Measurements from ENCODE around the gene MC4R. TPM values are rescaled to one million over a fixed set of nuclear protein-coding genes. Genes with fewer than 3 reads are reported as not detected.

MC4R gene
- total RNA-seq, 3 donors from 2014 or later (not counting 1 experiment from before 2014, with no cell fraction given), result not detected

DNA sequence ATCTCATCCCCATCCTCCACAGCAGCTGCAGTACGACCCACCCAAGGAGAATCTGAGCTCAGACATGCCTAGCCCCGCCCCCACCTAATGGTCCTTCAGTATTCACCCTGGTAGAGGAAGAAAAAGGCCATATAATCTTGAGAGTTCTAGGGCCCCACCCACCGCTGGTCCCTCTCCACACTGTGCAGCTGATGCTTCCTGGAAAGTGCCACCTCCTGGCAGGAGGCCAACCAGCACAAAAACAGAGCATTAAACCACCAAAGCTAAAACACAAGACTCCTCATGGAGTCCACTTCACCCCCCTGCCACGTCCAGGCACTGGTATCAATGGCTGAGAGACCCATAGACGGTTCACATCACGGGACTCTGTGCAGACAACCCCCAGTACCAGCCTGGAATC lies 40.7 kb downstream of the MC4R start:
- H3K9me3 Mint-ChIP-seq, result peaks cover 8 to 10% of the 10 kb centered on the region in 2 donors
- no peak for ATAC-seq

DNA sequence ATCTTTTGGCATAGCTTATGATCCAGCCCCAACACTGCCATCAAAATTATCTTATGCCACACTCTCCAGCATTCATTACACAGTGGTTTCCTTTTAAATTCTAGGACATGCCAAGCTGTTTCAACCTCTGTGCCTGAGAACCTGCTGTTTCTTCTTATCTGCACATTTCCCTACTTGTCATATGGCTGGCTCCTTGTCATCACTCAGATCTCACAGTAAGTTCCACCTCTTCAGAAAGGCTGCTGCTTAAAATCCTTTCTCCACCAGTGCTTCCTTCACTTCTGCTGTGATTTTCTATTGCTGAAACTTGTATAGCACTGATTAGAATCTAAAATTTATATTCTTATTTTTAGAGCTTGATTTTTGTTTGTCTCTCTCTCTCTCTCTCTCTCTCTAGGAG lies 43.4 kb downstream of the MC4R start:
- TF ChIP-seq, protein P1, sequence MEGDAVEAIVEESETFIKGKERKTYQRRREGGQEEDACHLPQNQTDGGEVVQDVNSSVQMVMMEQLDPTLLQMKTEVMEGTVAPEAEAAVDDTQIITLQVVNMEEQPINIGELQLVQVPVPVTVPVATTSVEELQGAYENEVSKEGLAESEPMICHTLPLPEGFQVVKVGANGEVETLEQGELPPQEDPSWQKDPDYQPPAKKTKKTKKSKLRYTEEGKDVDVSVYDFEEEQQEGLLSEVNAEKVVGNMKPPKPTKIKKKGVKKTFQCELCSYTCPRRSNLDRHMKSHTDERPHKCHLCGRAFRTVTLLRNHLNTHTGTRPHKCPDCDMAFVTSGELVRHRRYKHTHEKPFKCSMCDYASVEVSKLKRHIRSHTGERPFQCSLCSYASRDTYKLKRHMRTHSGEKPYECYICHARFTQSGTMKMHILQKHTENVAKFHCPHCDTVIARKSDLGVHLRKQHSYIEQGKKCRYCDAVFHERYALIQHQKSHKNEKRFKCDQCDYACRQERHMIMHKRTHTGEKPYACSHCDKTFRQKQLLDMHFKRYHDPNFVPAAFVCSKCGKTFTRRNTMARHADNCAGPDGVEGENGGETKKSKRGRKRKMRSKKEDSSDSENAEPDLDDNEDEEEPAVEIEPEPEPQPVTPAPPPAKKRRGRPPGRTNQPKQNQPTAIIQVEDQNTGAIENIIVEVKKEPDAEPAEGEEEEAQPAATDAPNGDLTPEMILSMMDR (IDR thresholded peaks at IDR 0.05), result no peak

More for the DNA sequence above, 40.7 kb downstream of the MC4R start:
- Histone ChIP-seq H3K4me3 (ENCODE audit: low read length) (no peak overlapping the region), H3K27me3 (ENCODE audit: control insufficient read depth, insufficient read depth, low read length) (no peaks in the 10 kb centered on the region), H3K4me1 (ENCODE audit: control insufficient read depth, insufficient read depth, low read length) (no peaks in the 10 kb centered on the region), H3K9me3 (ENCODE audit: control insufficient read depth, insufficient read depth, low read length) (peaks cover 6% of the 10 kb centered on the region), H3K36me3 (ENCODE audit: control insufficient read depth, insufficient read depth, low read length) (no peaks in the 10 kb centered on the region), H3K27ac (ENCODE audit: low read length) (no peak overlapping the region)
- TF ChIP-seq, protein P1 (IDR thresholded peaks at IDR 0.05), result no peak
- 70% methylated on average over 6 of the region's 6 CpGs for WGBS (ENCODE audit: insufficient coverage)
- DNase-seq, result no peak
- intact Hi-C loops (cut with micrococcal nuclease), result no loop called here
- no peak overlapping the region for H3K4me3 Mint-ChIP-seq
- no peaks in the 10 kb centered on the region for H3K4me1 Mint-ChIP-seq
- H3K27me3 Mint-ChIP-seq (ENCODE audit: low read depth in 2 of 2), result no peaks in the 10 kb centered on the region
- H3K36me3 Mint-ChIP-seq, result no peaks in the 10 kb centered on the region
- H3K27ac Mint-ChIP-seq, result no peak overlapping the region

DNA sequence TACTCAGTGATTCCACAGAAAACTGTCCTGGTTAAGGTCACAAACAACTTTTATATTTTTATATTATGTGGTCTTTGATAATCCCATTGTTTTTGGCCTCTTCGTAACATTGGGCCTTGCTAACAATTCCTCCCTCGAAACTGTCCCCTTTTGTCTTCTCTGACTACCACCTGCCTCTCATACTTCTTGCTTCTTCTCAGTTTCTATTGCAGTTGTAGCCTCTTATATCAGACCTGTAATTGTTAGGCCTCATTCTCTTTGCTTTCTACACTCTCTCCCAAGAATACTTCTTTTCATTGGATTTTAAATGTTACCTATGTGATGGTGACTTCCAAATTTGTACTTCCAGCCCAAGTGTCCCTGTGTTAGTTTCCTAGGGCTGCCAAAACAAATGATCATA lies 44.7 kb downstream of the MC4R start:
- intact Hi-C loops (cut with micrococcal nuclease), result no loop called here
- WGBS (ENCODE audit: insufficient coverage), result 80% methylated on average over 2 of the region's 2 CpGs

More for the DNA sequence above, 43.4 kb downstream of the MC4R start:
- Histone ChIP-seq H3K9me3 (ENCODE audit: control insufficient read depth, insufficient read depth, low read length) (peaks cover 6% of the 10 kb centered on the region), H3K4me3 (ENCODE audit: low read length) (no peak overlapping the region), H3K4me1 (ENCODE audit: control insufficient read depth, insufficient read depth, low read length) (no peaks in the 10 kb centered on the region), H3K27ac (ENCODE audit: low read length) (no peak overlapping the region), H3K36me3 (ENCODE audit: control insufficient read depth, insufficient read depth, low read length) (no peaks in the 10 kb centered on the region), H3K27me3 (ENCODE audit: control insufficient read depth, insufficient read depth, low read length) (no peaks in the 10 kb centered on the region)
- no peaks in the 10 kb centered on the region for H3K27me3 Mint-ChIP-seq (ENCODE audit: low read depth in 2 of 2)
- H3K36me3 Mint-ChIP-seq, result no peaks in the 10 kb centered on the region
- DNase-seq (no peak), ATAC-seq (no peak)
- no peaks in the 10 kb centered on the region for H3K4me1 Mint-ChIP-seq
- intact Hi-C loops (cut with micrococcal nuclease), result no loop called here
- no peak overlapping the region for H3K4me3 Mint-ChIP-seq
- H3K9me3 Mint-ChIP-seq, result peaks cover 5 to 6% of the 10 kb centered on the region in 2 donors
- H3K27ac Mint-ChIP-seq, result no peak overlapping the region

DNA sequence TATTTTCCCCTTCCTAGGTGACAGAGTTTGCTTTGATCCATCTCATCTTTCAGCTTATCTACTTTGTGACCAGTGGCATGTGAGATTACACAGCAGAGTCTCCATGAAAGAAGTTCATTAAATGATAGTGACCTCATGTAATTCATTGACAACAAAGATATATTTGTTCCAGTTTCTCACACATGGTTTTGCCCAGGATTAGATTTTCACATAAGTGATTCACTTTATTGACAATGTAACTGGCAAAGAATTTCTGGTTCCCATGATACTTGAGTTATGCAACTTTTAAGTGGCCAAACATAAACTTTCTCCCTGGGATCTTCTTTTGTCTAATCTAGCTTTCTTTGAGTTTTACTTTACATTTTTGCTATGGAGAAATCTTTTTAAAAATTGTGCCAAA lies 50.0 kb downstream of the MC4R start:
- DNase-seq (no peak), ATAC-seq (no peak)
- Histone ChIP-seq H3K36me3 (ENCODE audit: control insufficient read depth, insufficient read depth, low read length) (no peaks in the 10 kb centered on the region), H3K27ac (ENCODE audit: low read length) (no peak overlapping the region), H3K27me3 (ENCODE audit: control insufficient read depth, insufficient read depth, low read length) (no peaks in the 10 kb centered on the region), H3K9me3 (ENCODE audit: control insufficient read depth, insufficient read depth, low read length) (no peaks in the 10 kb centered on the region), H3K4me3 (ENCODE audit: low read length) (no peak overlapping the region), H3K4me1 (ENCODE audit: control insufficient read depth, insufficient read depth, low read length) (no peaks in the 10 kb centered on the region)
- Mint-ChIP-seq H3K27me3 (ENCODE audit: low read depth in 2 of 2) (no peaks in the 10 kb centered on the region), H3K4me3 (no peak overlapping the region), H3K27ac (no peak overlapping the region), H3K4me1 (no peaks in the 10 kb centered on the region), H3K9me3 (peaks cover 11 to 17% of the 10 kb centered on the region in 2 donors), H3K36me3 (no peaks in the 10 kb centered on the region)
- TF ChIP-seq, protein P1 (IDR thresholded peaks at IDR 0.05), result no peak
- intact Hi-C loops (cut with micrococcal nuclease), result no loop called here

More for the DNA sequence above, 44.7 kb downstream of the MC4R start:
- TF ChIP-seq, protein P1 (IDR thresholded peaks at IDR 0.05), result no peak
- no peak overlapping the region for H3K4me3 Mint-ChIP-seq
- Histone ChIP-seq H3K27me3 (ENCODE audit: control insufficient read depth, insufficient read depth, low read length) (no peaks in the 10 kb centered on the region), H3K27ac (ENCODE audit: low read length) (no peak overlapping the region), H3K9me3 (ENCODE audit: control insufficient read depth, insufficient read depth, low read length) (peaks cover 6% of the 10 kb centered on the region), H3K4me3 (ENCODE audit: low read length) (no peak overlapping the region), H3K36me3 (ENCODE audit: control insufficient read depth, insufficient read depth, low read length) (no peaks in the 10 kb centered on the region), H3K4me1 (ENCODE audit: control insufficient read depth, insufficient read depth, low read length) (no peaks in the 10 kb centered on the region)
- no peak for ATAC-seq
- no peaks in the 10 kb centered on the region for H3K4me1 Mint-ChIP-seq
- DNase-seq, result no peak
- no peaks in the 10 kb centered on the region for H3K27me3 Mint-ChIP-seq (ENCODE audit: low read depth in 2 of 2)
- no peaks in the 10 kb centered on the region for H3K9me3 Mint-ChIP-seq
- H3K27ac Mint-ChIP-seq, result no peak overlapping the region
- H3K36me3 Mint-ChIP-seq, result no peaks in the 10 kb centered on the region

All from natural killer cell (primary cell).